ENCODE measurements around the gene SMG5.
A peak's percentile ranks its signal among the peaks of the same experiment; 100 is the strongest.

Gene SMG5

DNA sequence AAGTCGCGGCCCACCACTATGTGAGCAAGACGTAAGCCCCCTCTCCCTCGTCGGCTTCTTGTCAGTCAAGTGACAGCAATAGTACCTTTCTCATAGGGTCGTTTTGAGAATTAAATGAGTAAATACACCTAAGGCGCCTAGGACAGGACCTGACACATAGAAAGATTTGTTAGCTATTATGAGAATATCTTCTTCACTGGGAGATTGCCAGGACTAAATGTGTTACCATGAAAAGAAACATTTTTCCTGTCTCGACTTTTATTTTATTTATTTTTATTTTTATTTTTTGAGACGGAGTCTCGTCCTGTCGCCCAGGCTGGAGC is 69.0 kb downstream of the SMG5 start:
- no peak for DNase-seq

DNA sequence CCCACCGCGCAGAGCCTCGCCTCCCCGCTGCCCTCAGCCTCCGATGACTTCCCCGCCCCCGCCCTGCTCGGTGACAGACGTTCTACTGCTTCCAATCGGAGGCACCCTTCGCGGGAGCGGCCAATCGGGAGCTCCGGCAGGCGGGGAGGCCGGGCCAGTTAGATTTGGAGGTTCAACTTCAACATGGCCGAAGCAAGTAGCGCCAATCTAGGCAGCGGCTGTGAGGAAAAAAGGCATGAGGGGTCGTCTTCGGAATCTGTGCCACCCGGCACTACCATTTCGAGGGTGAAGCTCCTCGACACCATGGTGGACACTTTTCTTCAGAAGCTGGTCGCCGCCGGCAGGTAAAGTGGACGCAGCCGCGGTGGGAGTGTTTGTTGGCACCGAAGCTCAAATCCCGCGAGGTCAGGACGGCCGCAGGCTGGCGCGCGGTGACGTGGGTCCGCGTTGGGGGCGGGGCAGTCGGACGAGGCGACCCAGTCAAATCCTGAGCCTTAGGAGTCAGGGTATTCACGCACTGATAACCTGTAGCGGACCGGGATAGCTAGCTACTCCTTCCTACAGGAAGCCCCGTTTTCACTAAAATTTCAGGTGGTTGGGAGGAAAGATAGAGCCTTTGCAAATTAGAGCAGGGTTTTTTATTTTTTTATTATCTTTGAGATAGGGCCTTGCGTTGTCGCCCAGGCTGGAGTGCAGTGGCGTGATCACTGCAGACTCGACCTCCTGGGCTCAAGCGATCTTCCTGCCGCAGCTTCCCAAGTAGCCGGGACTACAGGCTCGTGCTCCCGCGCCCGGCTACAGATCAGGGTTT is 69.6 kb downstream of the SMG5 start, which contains the start of gene PMF1:
TSS of gene PMF1 (plus strand) at position 175 of the 811 bp plus-strand sequence. CDS start at position 184, 9 bp downstream.
- peak; percentile 98 to 99 (median 98) for DNase-seq

DNA sequence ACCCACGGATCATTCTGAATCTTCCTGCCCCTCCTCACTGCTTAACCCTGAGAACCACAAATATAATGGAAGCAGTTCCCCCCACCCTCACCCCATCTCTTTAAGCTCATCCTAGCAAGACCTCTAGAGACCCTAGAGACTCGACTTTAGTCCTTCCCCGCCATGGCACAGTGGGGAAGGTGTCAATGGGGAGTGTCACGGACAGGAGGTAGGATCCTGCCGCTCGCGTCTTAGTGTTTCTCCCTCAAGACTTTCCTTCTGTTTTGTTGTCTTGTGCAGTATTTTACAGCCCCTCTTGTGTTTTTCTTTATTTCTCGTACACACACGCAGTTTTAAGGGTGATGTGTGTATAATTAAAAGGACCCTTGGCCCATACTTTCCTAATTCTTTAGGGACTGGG is 70.5 kb downstream of the SMG5 start:
- peak in 1 of 3 experiments; percentile 31 for DNase-seq

DNA sequence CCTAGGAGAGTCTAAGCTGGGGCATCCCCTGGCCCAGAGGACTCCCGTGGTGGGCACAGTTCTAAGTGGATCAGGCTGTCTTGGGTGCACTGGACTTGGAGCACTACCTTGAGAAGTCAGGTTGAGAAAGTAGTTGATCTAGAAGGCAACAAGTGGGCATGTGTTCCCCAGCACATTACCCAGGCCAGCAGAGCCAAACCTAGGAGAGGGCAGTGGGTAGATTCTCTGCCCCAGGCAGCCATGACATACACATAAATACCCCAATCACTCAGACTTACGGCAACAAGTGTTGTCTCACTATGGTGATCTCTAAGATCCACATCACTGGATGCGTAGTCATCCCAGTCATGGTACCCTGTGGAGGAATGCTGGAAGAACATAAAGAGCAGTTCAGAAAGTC is 71.4 kb downstream of the SMG5 start:
- no peak for DNase-seq

- no peak for DNase-seq
Measured at GRCh38 chr1:156204686-156205085, 77.9 kb downstream of the SMG5 start.

- DNase-seq: no peak
Measured at GRCh38 chr1:156203331-156203730, 79.3 kb downstream of the SMG5 start.

- DNase-seq: no peak
Measured at GRCh38 chr1:156200044-156200443, 82.6 kb downstream of the SMG5 start.

All from NCI-H1417 (cell line).